Stimulated activated CD8-positive, alpha-beta memory T cell treated with anti-CD3 and anti-CD28 coated beads, Interleukin-12 subunit alpha, Interleukin-12 subunit beta, amount 100 ng/mL, for 1 hour (primary cell): Measurements from ENCODE around the gene ALDH3B1.

Experiments
- DNase-seq: peaks from one replicate; pipeline ENCODE4 v3.0.0-alpha.2; 2020; ENCODE audit warnings: low read depth

ALDH3B1 gene

DNA sequence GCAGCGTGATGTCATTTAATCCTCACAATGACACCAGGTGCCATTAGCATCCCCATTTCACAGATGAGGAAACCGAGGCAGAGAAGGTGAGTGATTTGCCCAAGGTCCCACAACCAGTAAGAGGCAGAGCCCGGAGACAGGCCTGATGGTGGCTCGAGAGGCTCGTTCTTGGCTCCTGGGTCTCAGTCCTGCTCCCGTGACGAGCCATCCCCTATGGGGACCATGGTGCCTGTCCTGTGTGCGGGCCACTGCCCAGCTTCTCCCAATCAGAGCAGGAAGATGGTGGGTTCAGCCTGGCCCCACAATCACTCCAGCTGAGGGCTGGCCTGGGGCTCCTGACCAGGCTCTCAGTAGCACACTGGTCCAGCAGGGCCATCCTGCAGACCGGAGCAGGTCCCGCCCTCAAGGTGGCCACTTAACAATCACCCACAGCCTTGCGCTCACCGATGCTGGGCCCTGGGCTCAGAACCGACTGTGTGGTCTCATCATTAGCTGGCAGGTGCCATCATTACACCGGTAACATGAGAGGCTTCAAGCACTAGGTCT is 3.6 kb downstream of the ALDH3B1 start:
- DNase-seq: no peak

DNA sequence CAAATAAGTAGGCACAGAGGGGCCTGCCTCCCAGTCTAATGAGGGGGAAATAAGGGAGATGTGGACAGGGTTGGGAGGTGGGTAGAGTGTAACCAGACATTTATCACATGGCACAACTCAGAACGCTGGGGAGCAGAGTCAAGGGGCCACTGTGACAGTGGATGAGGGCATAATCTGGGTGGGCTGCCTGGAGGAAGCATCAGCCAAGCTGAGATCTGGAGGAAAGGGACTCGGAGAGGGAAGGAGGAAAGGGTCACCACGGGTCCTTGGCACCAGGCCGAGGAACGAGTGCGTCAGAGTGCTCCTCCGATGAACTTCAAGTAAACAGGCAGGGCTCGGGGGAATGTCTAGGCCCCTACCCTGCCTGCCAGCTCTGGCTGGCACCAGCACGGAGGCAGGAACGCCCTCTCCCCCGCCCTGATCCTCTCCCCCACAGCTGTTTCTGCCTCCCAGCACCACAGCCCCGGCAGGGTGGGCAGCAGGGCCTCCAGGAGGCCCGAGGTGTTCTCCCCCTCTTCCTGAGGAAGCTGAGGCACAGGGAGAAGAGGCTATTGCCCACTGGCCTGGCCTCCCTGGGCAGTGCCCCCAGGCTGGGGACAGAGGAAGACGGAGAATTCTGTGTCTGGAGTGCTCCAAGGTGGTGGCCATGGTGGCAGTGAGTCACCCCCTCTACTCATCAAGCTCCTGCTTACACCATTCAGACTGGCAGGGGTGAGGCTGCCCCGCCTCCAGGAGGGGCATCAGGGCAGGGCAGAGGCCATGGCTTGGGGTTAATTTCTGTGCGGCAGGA is 4.2 kb downstream of the ALDH3B1 start:
- DNase-seq: no peak

DNA sequence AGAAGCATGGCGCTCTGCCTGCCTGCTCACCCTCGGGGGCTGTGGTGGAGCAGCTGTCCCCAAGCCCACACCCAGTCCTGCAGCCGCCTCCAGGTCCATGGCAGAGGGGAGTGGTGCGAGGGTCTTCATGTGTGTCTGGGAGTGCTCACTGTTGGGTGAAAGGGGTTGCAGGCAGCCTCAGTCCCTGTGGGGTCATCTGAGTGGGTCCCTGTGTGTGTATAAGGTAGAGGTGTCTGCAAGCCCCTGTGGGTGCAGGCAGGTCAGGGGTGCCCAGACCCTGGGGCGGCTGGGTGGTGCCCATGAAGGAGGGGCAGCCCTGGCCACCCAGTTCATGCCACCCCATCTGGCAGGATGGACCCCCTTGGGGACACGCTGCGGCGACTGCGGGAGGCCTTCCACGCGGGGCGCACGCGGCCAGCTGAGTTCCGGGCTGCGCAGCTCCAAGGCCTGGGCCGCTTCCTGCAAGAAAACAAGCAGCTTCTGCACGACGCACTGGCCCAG is 4.9 kb downstream of the ALDH3B1 start:
- DNase-seq: no peak

DNA sequence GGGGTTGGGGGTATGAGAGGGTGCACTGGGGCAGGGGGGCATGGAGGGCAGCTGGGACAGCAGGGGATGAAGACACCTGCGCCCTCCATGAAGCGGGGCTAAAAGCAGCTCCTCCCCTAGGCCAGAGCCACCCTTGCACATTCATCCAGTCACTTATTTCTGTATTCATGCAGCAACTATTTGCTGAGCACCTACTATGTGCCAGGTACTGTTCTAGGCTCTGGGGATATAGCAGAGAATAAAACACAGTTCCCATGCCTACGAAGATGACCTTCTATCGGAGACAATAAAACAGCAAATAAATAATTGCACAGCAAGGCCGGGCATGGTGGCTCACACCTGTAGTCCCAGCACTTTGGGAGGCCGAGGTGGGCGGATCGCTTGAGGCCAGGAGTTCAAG is 5.3 kb downstream of the ALDH3B1 start:
- no peak for DNase-seq

DNA sequence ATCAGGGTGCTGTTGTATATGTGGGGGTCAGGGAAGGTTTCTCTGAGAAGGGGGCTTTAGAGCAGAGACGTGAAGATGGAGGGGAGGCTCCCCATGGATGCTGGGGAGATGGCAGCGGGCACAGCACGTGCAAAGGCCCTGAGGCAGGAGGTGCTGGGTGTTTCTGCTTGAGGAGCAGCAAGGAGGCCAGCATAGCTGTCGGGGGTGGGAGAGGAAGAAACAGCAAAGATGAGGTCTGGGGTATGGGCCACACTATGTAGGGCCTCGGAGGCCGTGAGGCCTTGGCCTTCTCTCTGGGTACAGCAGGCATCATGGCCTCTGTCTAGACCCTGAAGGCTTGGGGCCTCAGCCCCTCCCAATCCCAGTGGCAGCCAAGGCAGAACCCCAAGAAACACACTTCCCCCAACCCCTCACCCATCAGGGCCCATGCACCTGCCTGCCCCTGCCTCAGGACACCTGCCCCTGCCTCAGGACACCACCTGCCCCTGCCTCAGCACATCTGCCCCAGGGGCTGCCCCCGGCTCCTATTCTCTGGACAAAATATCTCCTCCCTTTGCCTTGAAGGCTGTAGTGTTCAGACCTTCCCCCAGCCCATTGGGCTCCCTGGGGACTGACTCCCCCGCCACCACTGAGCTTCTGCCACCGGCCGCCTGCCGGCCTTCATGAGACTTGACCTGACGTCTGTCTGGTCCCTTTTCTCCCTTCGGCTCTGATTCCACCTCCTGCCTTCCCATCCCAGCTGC is 6.2 kb downstream of the ALDH3B1 start:
- DNase-seq: no peak

DNA sequence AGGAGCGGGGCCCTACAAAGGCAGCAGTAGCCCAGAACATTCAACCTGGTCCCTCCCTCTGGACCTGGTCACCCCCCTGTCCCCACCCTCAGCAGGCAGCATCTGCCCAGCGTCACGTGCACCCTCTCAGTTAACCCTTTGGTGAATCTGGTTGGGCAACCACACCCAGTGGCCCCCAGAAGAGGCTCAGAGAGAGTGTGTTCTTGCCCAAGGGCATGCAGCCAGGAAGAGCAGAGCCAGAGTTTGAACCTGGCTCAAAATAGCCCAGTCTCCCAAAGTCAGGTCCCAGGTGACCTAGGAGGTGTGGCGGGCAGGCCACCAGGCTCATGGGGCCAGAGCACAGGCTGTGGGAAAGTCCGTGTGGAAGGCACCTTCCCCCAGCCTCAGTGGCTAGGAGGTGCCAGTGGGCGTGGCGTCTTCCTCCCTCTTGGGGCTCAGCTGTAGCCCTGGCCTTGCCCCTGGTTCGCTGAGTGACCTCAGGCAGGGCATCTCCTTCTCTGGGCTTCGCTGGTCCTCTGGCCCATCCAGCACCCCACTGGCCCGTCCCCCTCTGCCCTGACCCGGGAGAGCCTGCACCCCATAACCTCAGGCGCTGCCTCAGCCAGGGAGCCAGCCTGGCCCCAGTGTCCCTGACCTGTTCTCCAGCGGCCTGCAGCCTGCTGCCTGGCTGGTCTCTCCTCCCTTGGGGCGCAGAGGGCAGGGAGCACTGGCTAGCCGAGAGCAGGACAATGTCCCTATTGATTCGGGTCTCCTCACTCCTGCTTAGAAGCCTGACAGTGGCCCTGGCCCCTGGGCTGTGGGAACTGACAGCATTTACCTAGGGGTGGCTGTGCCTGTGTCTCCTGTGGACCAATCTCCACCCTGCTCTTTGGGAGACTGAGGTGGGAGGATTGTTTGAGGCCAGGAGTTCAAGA is 7.0 kb downstream of the ALDH3B1 start:
- no peak for DNase-seq

DNA sequence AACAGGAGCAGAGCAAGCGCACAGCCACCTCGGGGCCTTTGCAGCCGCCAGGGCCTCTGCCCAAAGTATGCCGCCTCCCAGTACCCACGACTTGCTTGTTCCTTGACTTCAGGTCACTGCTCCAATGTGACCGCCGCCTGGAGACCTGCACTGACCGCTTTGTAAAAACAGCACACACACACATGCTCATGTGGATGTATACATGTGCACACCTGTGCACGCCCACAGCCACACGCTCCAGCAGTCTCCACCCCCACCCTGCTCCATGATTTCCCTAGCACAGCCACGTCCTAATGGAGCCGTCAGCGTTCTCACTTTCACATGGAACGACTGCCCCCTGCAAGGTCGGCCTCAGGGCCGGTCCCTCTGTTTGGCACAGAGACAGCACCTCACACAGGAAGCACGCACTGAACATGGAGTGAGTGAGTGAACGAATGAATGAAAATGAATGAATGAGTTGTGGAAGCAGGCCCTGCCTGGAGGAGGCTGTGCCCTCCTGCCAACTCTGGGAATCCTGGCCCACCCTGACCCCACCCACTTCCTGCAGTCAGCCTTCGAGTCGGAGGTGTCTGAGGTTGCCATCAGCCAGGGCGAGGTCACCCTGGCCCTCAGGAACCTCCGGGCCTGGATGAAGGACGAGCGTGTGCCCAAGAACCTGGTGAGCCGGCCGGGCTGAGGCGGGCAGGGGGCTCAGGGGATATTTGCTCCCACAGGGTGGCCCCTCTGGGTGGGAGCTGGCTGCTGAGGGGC is 8.0 kb downstream of the ALDH3B1 start:
- DNase-seq: no peak

DNA sequence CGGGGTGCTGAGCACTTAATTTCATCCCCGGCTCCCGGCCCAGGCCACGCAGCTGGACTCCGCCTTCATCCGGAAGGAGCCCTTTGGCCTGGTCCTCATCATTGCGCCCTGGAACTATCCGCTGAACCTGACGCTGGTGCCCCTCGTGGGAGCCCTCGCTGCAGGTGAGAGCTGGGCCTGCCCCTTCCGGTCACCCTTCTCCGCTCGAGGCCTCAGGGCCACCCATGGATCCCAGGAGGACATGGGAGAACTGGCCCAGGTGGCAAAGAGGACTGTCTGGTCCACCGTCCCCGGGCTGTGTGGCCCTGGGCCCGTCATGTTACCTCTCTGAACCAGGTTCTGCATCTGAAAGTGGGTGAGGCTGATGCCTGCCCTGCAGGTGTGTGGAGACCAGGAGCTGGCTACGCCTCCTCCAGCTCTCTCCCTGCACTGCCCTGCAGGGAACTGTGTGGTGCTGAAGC is 8.6 kb downstream of the ALDH3B1 start:
- no peak for DNase-seq

DNA sequence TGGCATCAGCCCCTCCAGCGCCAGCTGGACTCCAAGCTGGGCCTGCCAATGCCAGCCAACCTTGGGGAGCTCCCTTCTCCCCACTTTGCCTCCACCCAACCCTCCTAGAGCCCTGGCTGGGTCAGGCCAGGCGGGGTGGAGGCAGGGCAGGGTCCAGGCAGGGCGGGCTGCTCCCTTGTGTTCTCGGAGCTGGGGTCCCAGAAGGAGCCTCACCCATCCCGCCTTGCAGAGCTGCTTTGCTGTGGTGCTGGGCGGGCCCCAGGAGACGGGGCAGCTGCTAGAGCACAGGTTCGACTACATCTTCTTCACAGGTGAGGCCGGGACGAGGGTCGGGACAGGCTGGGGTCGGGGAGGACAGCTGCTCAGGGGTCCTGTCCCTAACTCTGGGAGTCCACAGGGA is 9.4 kb downstream of the ALDH3B1 start:
- no peak for DNase-seq

DNA sequence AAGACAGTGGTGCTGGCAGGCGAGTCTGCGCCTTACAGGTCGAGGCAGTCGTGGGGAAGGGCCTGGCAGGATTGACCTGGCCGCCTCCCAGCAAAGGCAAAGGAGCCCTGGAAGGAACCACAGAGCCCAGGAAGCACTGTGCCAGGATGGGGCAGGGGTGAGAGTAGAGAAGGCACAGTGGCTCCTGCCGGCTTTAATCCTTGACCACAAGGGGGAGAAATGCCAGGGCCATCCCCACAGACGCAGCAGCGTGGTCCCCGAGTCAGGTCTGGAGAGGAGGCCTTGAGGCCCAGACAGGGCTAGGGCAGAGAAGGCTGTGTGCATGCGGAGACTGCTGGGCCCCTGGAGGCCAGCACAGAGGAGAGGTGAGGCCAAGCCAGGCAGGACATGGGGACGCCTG is 10.4 kb downstream of the ALDH3B1 start:
- no peak for DNase-seq

DNA sequence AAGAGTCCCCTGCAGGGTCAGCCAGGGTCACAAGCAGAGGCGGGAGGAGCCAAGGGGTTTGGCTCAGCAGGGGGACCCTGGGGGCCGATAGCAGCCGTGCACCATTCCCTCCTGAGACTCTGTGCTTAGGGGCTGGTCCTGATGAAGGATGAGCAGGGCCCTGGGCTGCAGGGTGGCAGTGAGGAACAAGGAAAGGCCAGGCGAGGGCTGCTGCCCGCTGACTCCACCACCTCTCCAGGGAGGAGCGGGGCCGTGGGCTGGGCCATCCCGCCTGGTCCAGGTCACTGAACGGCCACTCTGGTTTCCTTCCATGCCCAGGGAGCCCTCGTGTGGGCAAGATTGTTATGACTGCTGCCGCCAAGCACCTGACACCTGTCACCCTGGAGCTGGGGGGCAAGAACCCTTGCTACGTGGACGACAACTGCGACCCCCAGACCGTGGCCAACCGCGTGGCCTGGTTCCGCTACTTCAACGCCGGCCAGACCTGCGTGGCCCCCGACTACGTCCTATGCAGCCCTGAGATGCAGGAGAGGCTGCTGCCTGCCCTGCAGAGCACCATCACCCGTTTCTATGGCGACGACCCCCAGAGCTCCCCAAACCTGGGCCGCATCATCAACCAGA is 11.2 kb downstream of the ALDH3B1 start:
- DNase-seq: no peak

DNA sequence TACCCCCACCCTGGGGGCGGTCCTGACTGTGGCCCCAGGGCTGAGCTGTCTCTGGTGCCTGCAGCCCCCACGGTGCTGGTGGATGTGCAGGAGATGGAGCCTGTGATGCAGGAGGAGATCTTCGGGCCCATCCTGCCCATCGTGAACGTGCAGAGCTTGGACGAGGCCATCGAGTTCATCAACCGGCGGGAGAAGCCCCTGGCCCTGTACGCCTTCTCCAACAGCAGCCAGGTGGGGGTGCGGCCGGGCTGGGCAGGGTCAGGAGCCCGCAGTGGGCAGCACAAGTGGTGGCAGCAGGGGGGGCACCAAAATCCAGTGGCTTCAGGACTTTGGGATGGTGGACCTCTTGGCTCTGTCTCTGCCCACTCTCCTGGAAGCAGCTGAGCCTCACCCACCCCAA is 12.4 kb downstream of the ALDH3B1 start:
- no peak for DNase-seq

DNA sequence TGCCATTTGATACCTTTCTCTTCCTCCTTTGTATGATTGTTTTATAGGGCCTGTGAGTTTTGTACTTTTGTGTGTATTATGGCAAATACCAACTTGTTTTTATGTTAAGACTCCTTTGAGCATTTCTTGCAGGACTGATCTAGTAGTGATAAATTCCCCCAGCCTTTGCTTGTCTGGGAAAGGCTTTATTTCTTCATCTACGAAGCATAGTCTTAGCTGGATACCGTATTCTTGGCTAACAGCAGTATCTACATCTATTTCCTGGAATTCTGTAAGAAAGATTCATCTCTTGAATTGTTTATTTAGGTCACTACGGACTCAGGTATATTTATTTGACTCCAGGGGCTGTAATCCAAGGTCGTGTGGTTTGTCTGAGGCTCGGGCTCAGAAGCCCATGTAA is 14.4 kb downstream of the ALDH3B1 start:
- DNase-seq: no peak

DNA sequence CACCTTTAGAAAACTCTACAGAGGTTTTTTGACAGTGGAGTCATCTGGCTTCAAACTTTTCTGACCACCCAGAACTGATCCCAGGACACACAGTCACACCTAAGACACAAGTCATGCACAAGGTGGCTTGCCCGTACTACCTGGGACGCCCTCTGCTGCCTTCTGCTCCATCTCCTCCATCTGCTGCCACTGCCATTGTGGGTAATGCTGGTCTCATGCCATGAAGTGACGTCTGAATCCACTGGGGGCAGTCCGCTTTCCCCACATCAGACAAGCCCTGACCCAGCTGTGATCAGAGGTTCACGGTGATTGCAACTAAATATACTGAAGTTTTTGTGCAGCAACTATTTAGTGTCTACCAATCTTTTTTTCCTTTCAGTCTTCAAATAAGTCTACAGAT is 14.9 kb downstream of the ALDH3B1 start:
- DNase-seq: no peak

DNA sequence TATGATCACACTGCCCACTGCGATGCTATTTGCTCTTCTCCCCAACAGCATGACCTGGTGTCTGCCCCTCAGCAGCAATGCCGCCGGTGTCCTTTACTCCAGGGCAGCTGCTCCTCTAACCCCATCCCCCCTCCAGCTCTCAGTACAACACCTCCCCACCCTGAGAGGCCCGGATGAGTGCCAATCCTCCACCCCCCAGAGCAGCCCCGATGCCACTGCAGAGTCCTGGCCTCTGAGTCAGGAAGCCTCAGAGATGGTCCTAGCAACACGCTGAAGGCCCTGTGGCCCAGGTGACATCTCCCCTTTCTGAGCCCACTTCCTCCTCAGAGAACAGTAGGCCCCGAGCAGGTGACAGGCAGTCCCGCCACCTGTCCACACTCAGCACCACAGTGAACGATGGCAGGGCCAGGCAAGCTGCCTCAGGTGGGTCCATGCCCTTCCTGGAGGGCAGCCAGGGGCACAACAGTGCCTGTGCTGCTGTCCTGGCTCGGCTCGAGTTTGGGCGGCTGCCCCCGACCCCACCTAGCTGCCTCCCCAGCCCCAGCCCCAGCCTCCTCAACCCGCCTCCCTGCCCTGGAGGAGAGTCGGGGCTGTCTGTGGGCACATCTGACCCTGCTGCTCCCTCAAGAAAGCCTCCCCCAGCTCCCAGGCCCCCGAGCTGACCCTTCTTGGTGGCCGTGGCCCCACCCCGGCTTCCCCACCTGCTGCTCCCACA is 16.4 kb downstream of the ALDH3B1 start:
- DNase-seq: no peak

DNA sequence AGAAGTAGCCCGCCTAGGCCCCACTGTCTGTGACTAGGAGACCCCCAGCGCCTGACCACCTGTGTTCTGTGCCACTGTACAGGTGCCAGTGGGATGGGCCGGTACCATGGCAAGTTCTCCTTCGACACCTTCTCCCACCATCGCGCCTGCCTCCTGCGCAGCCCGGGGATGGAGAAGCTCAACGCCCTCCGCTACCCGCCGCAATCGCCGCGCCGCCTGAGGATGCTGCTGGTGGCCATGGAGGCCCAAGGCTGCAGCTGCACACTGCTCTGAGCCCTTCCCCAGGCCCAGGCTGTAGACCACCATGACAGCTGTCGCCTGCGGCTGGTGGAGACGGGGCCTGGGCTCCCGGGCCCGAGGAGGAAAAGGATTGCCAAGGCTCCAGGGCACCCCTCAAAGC is 17.5 kb downstream of the ALDH3B1 start:
- no peak for DNase-seq

DNA sequence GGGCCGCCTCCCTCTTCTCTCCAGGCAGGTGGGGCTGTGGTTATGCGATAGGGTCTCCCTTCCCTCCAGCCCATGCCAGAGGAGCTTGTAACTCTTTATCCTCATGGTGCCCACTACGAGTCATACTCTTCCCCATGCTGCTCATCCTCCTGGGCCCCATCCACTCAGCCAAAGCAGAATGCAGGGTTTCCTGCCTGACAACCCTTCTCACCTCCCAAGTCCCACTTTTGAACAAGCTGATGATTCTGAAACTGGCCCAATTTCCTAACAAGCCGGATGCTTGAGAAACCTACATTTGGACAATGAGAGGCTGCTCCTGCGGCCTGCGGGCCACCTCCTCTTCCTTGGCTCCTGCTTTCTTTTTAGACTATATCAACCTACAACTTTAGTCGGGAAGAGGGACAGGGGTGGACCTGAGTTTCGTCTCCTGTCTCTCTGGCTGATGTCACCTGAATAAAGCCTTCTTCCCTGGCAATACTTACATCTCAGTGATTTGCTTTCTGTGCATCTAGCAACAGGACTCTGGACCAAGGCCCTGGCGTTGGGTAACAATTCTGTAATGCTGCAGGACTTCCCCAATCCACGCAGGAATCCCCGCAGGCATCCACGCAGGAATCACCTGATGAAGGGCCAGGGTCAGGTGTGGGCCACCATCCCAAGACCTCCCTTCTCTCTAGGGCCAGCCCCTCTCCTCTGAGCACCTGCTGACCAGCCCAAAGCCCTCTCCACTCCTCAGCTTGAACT is 18.8 kb downstream of the ALDH3B1 start:
- DNase-seq: no peak

DNA sequence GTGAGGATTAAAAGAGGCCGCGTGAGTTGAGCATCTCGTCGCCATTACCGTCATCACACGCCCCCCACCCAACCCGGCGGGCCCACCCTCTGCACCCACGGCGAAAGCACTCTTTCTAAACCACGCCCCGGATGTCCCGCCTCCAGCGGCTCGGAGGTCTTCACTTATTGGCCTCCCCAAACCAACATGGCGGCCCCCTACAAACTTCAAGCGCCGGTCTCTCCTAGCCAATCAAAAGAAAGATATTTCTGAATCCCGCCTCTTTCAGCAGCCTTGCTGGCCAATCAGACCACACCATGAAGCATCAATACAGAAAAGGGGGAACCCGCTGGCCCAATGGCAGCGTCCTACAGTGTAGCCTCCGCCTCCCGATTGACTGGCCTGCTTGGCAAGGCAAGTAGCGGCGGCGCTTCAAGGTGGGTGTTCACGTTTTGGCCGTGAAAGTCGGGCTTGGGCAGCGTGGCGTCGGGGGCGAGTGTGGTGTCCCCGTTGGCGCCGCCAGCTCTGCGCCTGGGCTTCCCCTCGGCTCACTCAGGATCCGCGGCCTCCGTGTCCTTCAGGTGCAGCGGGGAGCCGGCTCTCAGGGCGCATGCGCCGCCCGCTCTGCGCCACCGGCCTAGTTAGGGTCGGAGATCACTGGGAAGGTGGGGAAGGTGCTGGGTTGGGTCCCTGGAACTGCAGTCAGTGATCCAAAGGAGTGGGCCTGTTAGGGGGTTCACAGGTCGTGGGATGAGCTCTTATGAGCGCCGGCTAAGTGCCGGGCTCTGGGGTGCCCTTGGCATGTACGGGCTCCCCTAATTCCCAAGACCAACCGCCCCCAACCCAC is 20.4 kb downstream of the ALDH3B1 start, which contains the start of gene NDUFS8:
Gene NDUFS8 (plus strand): TSS at position 364 of the 826 bp plus-strand sequence. CDS start 1,471 bp downstream, outside the sequence.
- DNase-seq: peak; percentile 96

DNA sequence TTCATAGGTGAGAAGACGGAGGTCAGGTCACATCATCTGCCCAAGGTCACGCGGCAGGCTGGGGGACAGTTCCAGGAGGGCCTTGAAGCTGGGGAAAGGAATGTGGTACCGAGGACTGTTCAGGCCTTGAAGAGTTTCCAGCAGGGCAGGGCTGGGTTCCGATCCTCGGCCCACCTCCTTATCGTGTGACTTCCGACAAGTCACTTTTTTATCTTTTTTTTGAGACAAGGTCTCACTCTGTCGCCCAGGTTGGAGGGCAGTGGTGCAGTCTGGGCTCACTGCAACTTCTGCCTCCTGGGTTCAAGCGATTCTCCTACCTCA is 21.0 kb downstream of the ALDH3B1 start:
- no peak for DNase-seq
